HepG2 (cell line): ENCODE measurements around the gene JKAMP. TPM values are rescaled to one million over a fixed set of nuclear protein-coding genes. Genes with fewer than 3 reads are reported as not detected.
A peak's percentile ranks its signal among the peaks of the same experiment; 100 is the strongest.

Experiments
- ARNTL ChIP-seq: sonication (generic); formaldehyde crosslinking; IDR thresholded peaks from 2 replicates; pipeline ENCODE4 v1.4.0; 2020; ENCODE audit warnings: mild to moderate bottlenecking, missing genetic modification reagents
- ATF5 ChIP-seq: sonication (generic); formaldehyde crosslinking; IDR thresholded peaks from 2 replicates; pipeline ENCODE4 v1.4.0; 2020; ENCODE audit warnings: mild to moderate bottlenecking, low read depth, missing genetic modification reagents
- ATF7-NPFF ChIP-seq: sonication (generic); formaldehyde crosslinking; IDR thresholded peaks from 2 replicates; pipeline ENCODE4 v1.8.1; 2023; ENCODE audit warnings: mild to moderate bottlenecking, low read depth, missing genetic modification reagents, moderate library complexity
- BRCA1 ChIP-seq: sonication (generic); formaldehyde crosslinking; IDR thresholded peaks from 2 replicates; pipeline ENCODE4 v1.4.0; 2020; ENCODE audit warnings: missing genetic modification reagents
- ETS1 ChIP-seq: sonication (generic); formaldehyde crosslinking; IDR thresholded peaks from 2 replicates; pipeline ENCODE4 v1.4.0; 2020; ENCODE audit warnings: missing genetic modification reagents
- KDM6A ChIP-seq: IDR thresholded peaks from 2 replicates; pipeline ENCODE4 v1.6.1; 2016; ENCODE audit warnings: low read depth
- MYC ChIP-seq: sonication (generic); formaldehyde crosslinking; IDR thresholded peaks from 2 replicates; pipeline ENCODE4 v1.9.0; 2021; ENCODE audit warnings: missing genetic modification reagents, borderline replicate concordance
- NFKB2 ChIP-seq: sonication (generic); formaldehyde crosslinking; IDR thresholded peaks from 2 replicates; pipeline ENCODE4 v1.4.0; 2020; ENCODE audit warnings: missing genetic modification reagents, borderline replicate concordance
- PCBP2 ChIP-seq: fragments of 200-400 bp; formaldehyde crosslinking; optimal IDR thresholded peaks from 2 replicates; pipeline ENCODE3; 2018; ENCODE audit warnings: low read length, low read depth; ENCODE audit not compliant: poor library complexity, severe bottlenecking
- RELA ChIP-seq: sonication (generic); formaldehyde crosslinking; IDR thresholded peaks from 2 replicates; pipeline ENCODE4 v1.4.0; 2020; ENCODE audit warnings: missing genetic modification reagents
- SP4 ChIP-seq: sonication (generic); formaldehyde crosslinking; IDR thresholded peaks from 2 replicates; pipeline ENCODE4 v1.8.1; 2023; ENCODE audit warnings: mild to moderate bottlenecking, missing genetic modification reagents
- SYNCRIP ChIP-seq: fragments of 200-400 bp; formaldehyde crosslinking; IDR thresholded peaks from 2 replicates; pipeline ENCODE4 v1.6.1; 2018; ENCODE audit warnings: mild to moderate bottlenecking, low read depth, low read length; ENCODE audit not compliant: insufficient read depth
- ZBTB21 ChIP-seq: sonication (generic); formaldehyde crosslinking; IDR thresholded peaks from 2 replicates; pipeline ENCODE4 v1.4.0; 2020; ENCODE audit warnings: missing genetic modification reagents
- ZBTB46 ChIP-seq: sonication (generic); formaldehyde crosslinking; IDR thresholded peaks from 2 replicates; pipeline ENCODE4 v1.4.0; 2020; ENCODE audit warnings: mild to moderate bottlenecking, missing genetic modification reagents, borderline replicate concordance
- ZC3H13 ChIP-seq: sonication (generic); formaldehyde crosslinking; IDR thresholded peaks from 2 replicates; pipeline ENCODE4 v1.8.1; 2023; ENCODE audit warnings: mild to moderate bottlenecking, missing genetic modification reagents, moderate library complexity
- ZNF484 ChIP-seq: sonication (generic); formaldehyde crosslinking; IDR thresholded peaks from 2 replicates; pipeline ENCODE4 v1.5.1; 2020; ENCODE audit warnings: mild to moderate bottlenecking, low read depth, missing genetic modification reagents, borderline replicate concordance
- ZNF576 ChIP-seq: sonication (generic); formaldehyde crosslinking; IDR thresholded peaks from 2 replicates; pipeline ENCODE4 v1.4.0; 2020; ENCODE audit warnings: mild to moderate bottlenecking, missing genetic modification reagents
- ZNF670 ChIP-seq: sonication (generic); formaldehyde crosslinking; IDR thresholded peaks from 2 replicates; pipeline ENCODE4 v1.8.0; 2022; ENCODE audit warnings: mild to moderate bottlenecking, missing genetic modification reagents, borderline replicate concordance
- ZNF672 ChIP-seq: sonication (generic); formaldehyde crosslinking; IDR thresholded peaks from 2 replicates; pipeline ENCODE4 v1.8.1; 2022; ENCODE audit warnings: missing genetic modification reagents
- ZNF777 ChIP-seq: sonication (generic); formaldehyde crosslinking; IDR thresholded peaks from 2 replicates; pipeline ENCODE4 v1.4.0; 2020; ENCODE audit warnings: missing genetic modification reagents
- ZNF784 ChIP-seq: sonication (generic); formaldehyde crosslinking; IDR thresholded peaks from 2 replicates; pipeline ENCODE4 v1.5.1; 2020; ENCODE audit warnings: missing genetic modification reagents, mild to moderate bottlenecking, borderline replicate concordance
- ZSCAN30 ChIP-seq: sonication (generic); formaldehyde crosslinking; IDR thresholded peaks from 2 replicates; pipeline ENCODE4 v1.5.0; 2020; ENCODE audit warnings: mild to moderate bottlenecking, missing genetic modification reagents
- polyA plus RNA-seq, 8 experiments: library from polyadenylated mRNA; depleted of rRNA in 3 of 8; stranded (reverse) in 7 of 8; unstranded in 1 of 8; fragments of >200 nt; fragmentation: Illumina TruSeq in 4 of 8; extraction: Trizol in 4 of 8; gene quantifications; 2 replicates each; pipeline versions ENCODE4 v1.2.1 to v1.2.3, GENCODE V29; 2011 to 2016; ENCODE audit warnings: low read depth in 4 of 8, missing spikeins in 1 of 8, mixed read lengths in 1 of 8; ENCODE audit not compliant: insufficient read depth in 1 of 8
- total RNA-seq, 5 experiments: library from RNA; depleted of rRNA; stranded (reverse); fragments of >200 nt; fragmentation: Illumina TruSeq; extraction: Trizol; gene quantifications; 2 replicates each; pipeline ENCODE4 v1.2.3, GENCODE V29; 2016; ENCODE audit warnings: low read depth in 1 of 5
- TF ChIP-seq, protein P1 (sequence below): sonication (generic); formaldehyde crosslinking; IDR thresholded peaks from 2 replicates; pipeline ENCODE4 v1.4.0; 2020; ENCODE audit warnings: missing genetic modification reagents

The JKAMP gene
- total and polyA plus RNA-seq, 2 of the 13 experiments (the other 11 are each of a cell fraction or from before 2014, with no cell fraction given) = 56.4 to 135 TPM

GRCh38 chr14:59483819-59484638, at the start of gene JKAMP, which contains the start of gene L3HYPDH (continued):
- TF ChIP-seq, protein P1, sequence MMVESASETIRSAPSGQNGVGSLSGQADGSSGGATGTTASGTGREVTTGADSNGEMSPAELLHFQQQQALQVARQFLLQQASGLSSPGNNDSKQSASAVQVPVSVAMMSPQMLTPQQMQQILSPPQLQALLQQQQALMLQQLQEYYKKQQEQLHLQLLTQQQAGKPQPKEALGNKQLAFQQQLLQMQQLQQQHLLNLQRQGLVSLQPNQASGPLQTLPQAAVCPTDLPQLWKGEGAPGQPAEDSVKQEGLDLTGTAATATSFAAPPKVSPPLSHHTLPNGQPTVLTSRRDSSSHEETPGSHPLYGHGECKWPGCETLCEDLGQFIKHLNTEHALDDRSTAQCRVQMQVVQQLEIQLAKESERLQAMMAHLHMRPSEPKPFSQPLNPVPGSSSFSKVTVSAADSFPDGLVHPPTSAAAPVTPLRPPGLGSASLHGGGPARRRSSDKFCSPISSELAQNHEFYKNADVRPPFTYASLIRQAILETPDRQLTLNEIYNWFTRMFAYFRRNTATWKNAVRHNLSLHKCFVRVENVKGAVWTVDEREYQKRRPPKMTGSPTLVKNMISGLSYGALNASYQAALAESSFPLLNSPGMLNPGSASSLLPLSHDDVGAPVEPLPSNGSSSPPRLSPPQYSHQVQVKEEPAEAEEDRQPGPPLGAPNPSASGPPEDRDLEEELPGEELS = peak; percentile 63
- TF ChIP-seq ZNF576 (CRISPR knock-in tag) = peak; percentile 79
- TF ChIP-seq ATF5 = peak; percentile 30; the same call in 1 of the 2 replicates
- TF ChIP-seq ZNF672 (CRISPR knock-in tag) = no peak
- TF ChIP-seq ZSCAN30 = peak; percentile 90
- TF ChIP-seq BRCA1 = peak; percentile 99
- peak; percentile 86 for TF ChIP-seq ZNF670 (CRISPR knock-in tag)
- peak; percentile 89; the same call in 1 of the 2 replicates for TF ChIP-seq ZNF484 (CRISPR knock-in tag)
- no peak for TF ChIP-seq KDM6A (CRISPR knock-in tag)
- peak; percentile 85 for TF ChIP-seq ARNTL
- peak; percentile 73; the same call in 1 of the 2 replicates for TF ChIP-seq ZBTB46 (CRISPR knock-in tag)
- no peak for TF ChIP-seq ZBTB21
- peak; percentile 89; the same call in 1 of the 2 replicates for TF ChIP-seq ATF7-NPFF
- peak; percentile 94 for TF ChIP-seq ZNF777 (CRISPR knock-in tag)
- TF ChIP-seq PCBP2 = no peak
- no peak for TF ChIP-seq RELA
- TF ChIP-seq ZC3H13 = peak; percentile 89
- no peak for TF ChIP-seq SYNCRIP
- TF ChIP-seq MYC (CRISPR knock-in tag) = peak; percentile 100
- peak; percentile 79; the same call in 1 of the 2 replicates for TF ChIP-seq ZNF784
- TF ChIP-seq NFKB2 (CRISPR knock-in tag) = peak; percentile 97; the same call in 1 of the 2 replicates
- peak; percentile 90 for TF ChIP-seq SP4 (CRISPR knock-in tag)
- TF ChIP-seq ETS1 (CRISPR knock-in tag) = peak; percentile 98; the same call in 1 of the 2 replicates
